Left colon (tissue), 2 donors: ENCODE data around the gene HOXA11. TPM values are rescaled to one million over a fixed set of nuclear protein-coding genes. Genes with fewer than 3 reads are reported as not detected.
A peak's percentile ranks its signal among the peaks of the same experiment; 100 is the strongest.

Source experiments
- ATAC-seq: fragments of 200-7000 bp; cut with Tn5 transposase; one replicate; pipeline ENCODE4 v1.9.1; 2020; ENCODE audit warnings: mild to moderate bottlenecking, moderate library complexity
- DNase-seq, 2 donors: peaks; one replicate each; pipeline ENCODE4 v3.0.0-alpha.2; 2020
- intact Hi-C, 2 donors: fragments of 100-400 bp; cut with DNase I in 1 of 2; cut with micrococcal nuclease in 1 of 2; formaldehyde crosslinking; loops; one replicate each; pipeline versions ENCODE4 v1.11.2 to v1.14.0; 2022; cut with DNase I, micrococcal nuclease
- total RNA-seq, 2 donors: library from RNA; stranded (reverse); fragmentation: NEBNext Ultra II Directional; extraction: Animal tissue kit (Norgen Biotek cat#: 25700); gene quantifications; one replicate each; pipeline ENCODE4 v1.2.1, GENCODE V29; 2021
- donor health status: DM: no; HTN: no; CAD: no.
- donor health status: DM: yes; HTN: yes; CAD: no.

HOXA11 gene
- total RNA-seq, 2 donors from 2014 or later, result 3.1 to 6.1 TPM

DNA sequence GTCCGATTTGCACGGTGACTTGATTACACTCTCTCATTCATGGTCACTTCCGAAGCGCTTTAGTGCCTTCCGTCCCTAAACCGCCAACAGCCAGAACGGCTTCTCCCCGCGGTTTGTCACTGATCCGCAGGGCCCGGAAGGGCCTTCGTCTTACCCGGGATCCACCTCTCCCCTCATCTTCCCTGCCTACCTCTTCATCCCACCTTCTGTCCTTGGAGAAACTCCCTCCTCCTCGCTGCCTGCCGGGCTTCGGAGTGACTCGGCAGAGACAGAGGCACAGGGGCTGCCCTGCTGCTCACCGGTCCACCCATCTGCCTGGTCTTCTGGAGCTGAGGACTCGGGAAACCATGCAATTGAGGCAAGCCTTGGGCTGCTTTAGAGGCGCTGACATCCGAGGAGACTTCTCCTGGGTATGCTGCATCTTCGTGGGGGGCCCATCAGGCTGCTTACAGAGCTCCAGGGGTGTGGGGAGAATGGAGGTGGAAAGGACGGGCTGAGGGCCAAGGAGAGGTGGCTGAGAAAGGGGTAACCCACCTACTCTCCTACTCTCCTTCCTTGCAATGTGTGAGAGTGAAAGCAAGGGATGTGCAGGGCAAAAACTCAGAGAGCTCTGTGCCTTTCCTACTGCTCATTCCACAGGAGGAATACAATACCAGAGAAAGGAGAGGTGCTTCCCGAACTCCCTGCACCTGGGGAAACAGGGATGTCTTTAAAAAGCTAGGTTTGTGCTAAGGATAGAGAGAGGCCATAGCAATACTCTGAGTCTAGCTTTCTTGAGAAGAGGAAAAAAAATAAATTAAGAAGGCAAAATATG is 1.0 kb upstream of the HOXA11 start:
- intact Hi-C loops, result no loop called here
- ATAC-seq, result no peak
- peak; percentile 30 to 36 for DNase-seq

- intact Hi-C loops, result no loop called here
- DNase-seq (peak; percentile 64 to 80), ATAC-seq (peak; percentile 24)
These were observed 557 bp downstream of the HOXA11 start for GRCh38 chr7:27184337-27185012.

DNA sequence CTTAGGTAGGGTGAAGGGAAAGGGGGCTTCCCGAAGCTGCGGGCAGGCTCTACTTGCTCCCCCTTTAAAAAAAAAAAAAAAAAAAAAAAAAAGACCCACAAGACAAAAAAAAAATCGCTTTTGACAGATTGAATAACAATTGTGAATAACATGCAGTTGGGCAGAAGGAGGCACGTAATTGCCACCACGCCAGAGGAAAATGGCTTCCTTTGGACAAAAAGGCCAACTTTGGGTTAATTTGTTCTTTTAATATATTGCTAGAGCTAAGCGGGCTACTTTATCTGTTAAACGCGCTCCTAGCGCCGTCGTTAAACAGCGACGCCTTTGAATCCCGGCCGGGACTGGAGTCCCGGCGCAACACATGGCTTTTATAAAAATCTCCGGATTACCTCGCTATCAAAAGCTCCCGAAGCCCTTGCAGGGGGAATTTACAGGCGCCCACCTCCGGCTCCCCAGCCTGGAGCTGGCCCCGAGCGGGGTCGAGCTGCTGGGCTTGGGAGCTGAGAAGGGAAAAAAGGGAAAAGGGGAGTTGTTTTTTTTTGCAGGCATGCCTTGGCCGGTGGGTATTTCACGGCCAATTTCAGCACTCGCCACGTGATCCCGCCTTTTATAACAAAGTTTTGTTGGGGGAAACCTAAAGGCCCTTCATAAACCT is 1.2 kb downstream of the HOXA11 start:
- DNase-seq (peak in 1 of 2 donors; percentile 45), ATAC-seq (no peak)
- intact Hi-C loops, result no loop called here

- DNase-seq (peak; percentile 38 to 50), ATAC-seq (no peak)
- intact Hi-C loops, result no loop called here
These were observed 2.0 kb downstream of the HOXA11 start for GRCh38 chr7:27182861-27183681.

GRCh38 chr7:27182285-27182841 is 2.7 kb downstream of the HOXA11 start:
- DNase-seq (peak in 1 of 2 donors; percentile 25), ATAC-seq (no peak)
- intact Hi-C loops, result no loop called here

GRCh38 chr7:27181795-27182275 is 3.2 kb downstream of the HOXA11 start:
- ATAC-seq (no peak), DNase-seq (peak; percentile 21 to 28)
- intact Hi-C loops, result no loop called here

GRCh38 chr7:27180431-27181420 is 4.3 kb downstream of the HOXA11 start:
- no peak for ATAC-seq
- peak; percentile 33 to 48 for DNase-seq
- intact Hi-C loops, result no loop called here

DNA sequence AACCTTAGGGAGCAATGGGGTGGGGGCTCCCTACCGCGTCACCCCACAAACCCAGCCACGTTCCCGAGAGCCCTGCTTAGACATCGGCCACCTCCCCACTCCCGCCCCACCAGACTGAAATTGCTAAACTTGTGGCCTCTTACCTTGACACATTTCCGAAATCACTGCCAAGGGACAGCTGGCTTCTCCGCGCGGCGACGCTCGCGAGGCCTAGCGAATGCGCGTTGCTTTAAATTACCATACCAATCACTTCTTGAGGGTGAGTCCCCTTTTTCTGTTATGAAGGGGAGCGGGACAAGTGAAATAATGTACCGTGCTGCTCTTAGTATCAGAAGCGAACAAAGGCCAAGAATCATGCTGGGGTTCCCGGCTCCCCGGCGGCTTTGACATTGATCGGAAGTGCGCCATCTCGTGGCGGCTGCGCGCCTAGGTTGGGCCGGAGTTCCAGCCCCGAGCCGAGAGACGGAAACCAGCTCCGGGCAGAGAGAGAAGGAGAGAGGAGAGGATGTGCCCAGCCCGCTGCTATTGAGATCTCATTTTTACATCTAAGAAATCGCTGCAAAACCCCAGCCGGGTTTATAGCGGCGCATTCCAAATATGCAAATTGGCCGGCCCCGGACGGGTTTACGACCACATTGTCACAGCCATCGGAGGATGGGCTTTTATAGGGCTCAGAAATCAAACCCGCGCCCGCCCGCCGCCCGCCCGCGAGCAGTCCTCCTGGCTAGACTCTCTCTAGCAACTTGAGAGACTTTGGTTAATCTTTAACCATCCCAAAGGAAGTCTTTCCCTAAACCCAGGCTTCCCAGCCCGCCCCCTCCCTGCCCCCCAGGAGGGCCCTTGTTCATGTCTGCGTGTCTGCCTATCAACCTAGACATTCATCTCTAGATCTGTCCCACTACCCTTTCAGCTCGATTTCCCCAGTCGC is 5.3 kb downstream of the HOXA11 start:
- intact Hi-C loops, result loop anchor here in 1 of 2 donors (10.0 kb wide), 1 partner anchor 1325 kb away; no protein-coding TSS in a partner anchor
- ATAC-seq (peak; percentile 45), DNase-seq (peak; percentile 87)

- intact Hi-C loops, result loop anchor here in 1 of 2 donors (10.0 kb wide), 1 partner anchor 1324 kb away; no protein-coding TSS in a partner anchor
- DNase-seq (peak in 1 of 2 donors; percentile 14), ATAC-seq (no peak)
These were observed 6.0 kb downstream of the HOXA11 start for GRCh38 chr7:27179030-27179429.

GRCh38 chr7:27178366-27178765 is 6.7 kb downstream of the HOXA11 start:
- intact Hi-C loops, result loop anchor here in 1 of 2 donors (10.0 kb wide), 1 partner anchor 1324 kb away; no protein-coding TSS in a partner anchor
- ATAC-seq (no peak), DNase-seq (peak; percentile 27 to 37)

- DNase-seq, result peak in 1 of 2 donors; percentile 17
- ATAC-seq, result peak; percentile 3
- intact Hi-C loops, result loop anchor here in 1 of 2 donors (10.0 kb wide), 1 partner anchor 1323 kb away; no protein-coding TSS in a partner anchor
These were observed 7.2 kb downstream of the HOXA11 start for GRCh38 chr7:27177795-27178320.

DNA sequence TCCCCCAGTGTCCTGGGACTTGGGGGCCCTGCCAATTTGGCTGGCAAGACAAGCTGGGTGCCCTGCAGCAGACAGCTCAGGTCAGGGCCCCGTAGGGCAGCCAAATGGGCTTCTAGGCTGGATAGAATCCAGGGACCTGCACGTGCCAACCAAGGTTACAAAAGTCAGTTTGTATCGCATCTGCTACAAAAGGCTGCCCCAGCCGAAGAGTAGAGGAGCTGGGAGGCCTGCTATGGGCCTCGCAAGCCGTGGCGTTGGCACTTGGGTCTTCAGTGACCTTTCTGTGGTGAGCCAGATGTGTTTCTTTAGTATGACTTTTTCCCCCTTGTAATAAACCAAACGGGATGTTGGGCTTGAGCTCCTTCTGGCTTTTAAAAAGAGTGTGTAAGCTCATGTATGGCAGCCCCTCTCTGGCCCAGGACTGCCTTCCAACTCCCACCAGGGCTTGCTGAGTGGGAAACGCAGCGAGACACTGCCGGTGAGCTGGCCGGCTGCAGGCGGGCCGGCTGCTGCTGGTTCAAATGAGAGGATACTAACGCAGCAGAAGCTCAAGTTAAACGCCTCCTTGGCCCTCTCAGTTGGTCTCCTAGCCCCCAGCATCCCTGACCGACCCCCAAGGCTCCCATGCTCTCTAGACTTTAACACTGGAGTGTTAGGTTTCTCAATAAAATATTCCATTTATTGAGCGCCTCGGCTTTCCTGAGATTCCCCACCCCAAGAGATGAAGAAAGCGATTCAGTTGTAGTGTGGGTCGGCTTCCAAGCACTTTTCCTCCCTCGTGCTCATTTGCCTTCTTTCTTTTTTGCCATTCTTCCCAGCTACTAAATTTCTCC is 7.9 kb downstream of the HOXA11 start:
- DNase-seq (peak; percentile 34 to 44), ATAC-seq (no peak)
- intact Hi-C loops, result loop anchor here in 1 of 2 donors (10.0 kb wide), 1 partner anchor 1322 kb away; no protein-coding TSS in a partner anchor

GRCh38 chr7:27176524-27176845 is 8.5 kb downstream of the HOXA11 start:
- intact Hi-C loops, result loop anchor here in 1 of 2 donors (10.0 kb wide), 1 partner anchor 1322 kb away; no protein-coding TSS in a partner anchor
- no peak for ATAC-seq
- no peak for DNase-seq

GRCh38 chr7:27175626-27176523 is 9.2 kb downstream of the HOXA11 start:
- intact Hi-C loops, result loop anchor here in 1 of 2 donors (10.0 kb wide), 1 partner anchor 1321 kb away; no protein-coding TSS in a partner anchor
- peak; percentile 29 to 46 for DNase-seq
- peak; percentile 7 for ATAC-seq
